GM23338 (cell line): Measurements from ENCODE around the gene HOXA11. TPM values are rescaled to one million over a fixed set of nuclear protein-coding genes. Genes with fewer than 3 reads are reported as not detected.
A peak's percentile ranks its signal among the peaks of the same experiment; 100 is the strongest.

Experiments used
- ATAC-seq: fragments of 200-7000 bp; cut with Tn5 transposase; 3 replicates; pipeline ENCODE4 v1.9.1; 2020
- DNase-seq: peaks from one replicate; pipeline ENCODE4 v3.0.0-alpha.2; 2015; ENCODE audit warnings: low spot score
- H2AFZ ChIP-seq: fragments of 200-600 bp; sonication (generic); 2 replicates; pipeline ENCODE4 v1.8.0; 2016; ENCODE audit warnings: antibody characterized with exemption, mild to moderate bottlenecking, moderate library complexity
- H3F3A ChIP-seq: fragments of 200-600 bp; sonication (generic); replicated peaks from 2 replicates; pipeline ENCODE4 v1.8.0; 2017; ENCODE audit warnings: antibody characterized with exemption, mixed run types, low read depth
- H3K27ac ChIP-seq: fragments of 200-600 bp; sonication (generic); 2 replicates; pipeline ENCODE4 v1.6.1; 2016; ENCODE audit warnings: low read depth
- H3K27me3 ChIP-seq: fragments of 200-600 bp; sonication (generic); 2 replicates; pipeline ENCODE4 v1.8.0; 2016; ENCODE audit warnings: mild to moderate bottlenecking, mixed run types, moderate library complexity; ENCODE audit not compliant: insufficient read depth
- H3K36me3 ChIP-seq: fragments of 200-600 bp; sonication (generic); 2 replicates; pipeline ENCODE4 v1.8.0; 2016; ENCODE audit warnings: mild to moderate bottlenecking; ENCODE audit not compliant: insufficient read depth
- H3K4me1 ChIP-seq: fragments of 200-600 bp; sonication (generic); 2 replicates; pipeline ENCODE4 v1.8.0; 2016; ENCODE audit warnings: mild to moderate bottlenecking, moderate library complexity; ENCODE audit not compliant: insufficient read depth
- H3K4me2 ChIP-seq: fragments of 200-600 bp; sonication (generic); 2 replicates; pipeline ENCODE4 v1.7.1; 2017; ENCODE audit warnings: mixed run types
- H3K4me3 ChIP-seq: fragments of 200-600 bp; sonication (generic); 2 replicates; pipeline ENCODE4 v1.6.1; 2016; ENCODE audit warnings: mixed run types
- H3K79me2 ChIP-seq: fragments of 200-600 bp; sonication (generic); replicated peaks from 2 replicates; pipeline ENCODE4 v1.8.0; 2017; ENCODE audit warnings: mild to moderate bottlenecking; ENCODE audit not compliant: insufficient read depth
- H3K9me2 ChIP-seq: fragments of 200-600 bp; sonication (generic); 2 replicates; pipeline ENCODE4 v1.8.0; 2017; ENCODE audit not compliant: insufficient read depth
- H4K20me1 ChIP-seq: fragments of 200-600 bp; sonication (generic); replicated peaks from 2 replicates; pipeline ENCODE4 v1.8.0; 2017; ENCODE audit warnings: mild to moderate bottlenecking; ENCODE audit not compliant: insufficient read depth
- H3K27ac Mint-ChIP-seq: 2 replicates; pipeline ENCODE4 v1.8.0; 2020; ENCODE audit warnings: inconsistent platforms, mild to moderate bottlenecking, moderate library complexity, mixed read lengths
- H3K27me3 Mint-ChIP-seq: 3 replicates; pipeline ENCODE4 v1.8.0; 2022; ENCODE audit warnings: low read depth, mild to moderate bottlenecking, moderate library complexity, mixed read lengths, inconsistent platforms; ENCODE audit not compliant: insufficient read depth, poor library complexity
- H3K36me3 Mint-ChIP-seq: 3 replicates; pipeline ENCODE4 v1.8.0; 2021; ENCODE audit warnings: low read depth, mild to moderate bottlenecking, inconsistent platforms, moderate library complexity, mixed read lengths
- H3K4me1 Mint-ChIP-seq: 3 replicates; pipeline ENCODE4 v1.8.0; 2020; ENCODE audit warnings: mild to moderate bottlenecking, inconsistent platforms, mixed read lengths
- H3K4me3 Mint-ChIP-seq: 3 replicates; pipeline ENCODE4 v1.8.0; 2021; ENCODE audit warnings: moderate library complexity, mild to moderate bottlenecking, inconsistent platforms, mixed read lengths
- H3K9me3 Mint-ChIP-seq: 3 replicates; pipeline ENCODE4 v1.8.0; 2020; ENCODE audit warnings: moderate library complexity, mild to moderate bottlenecking, inconsistent platforms, mixed read lengths
- EZH2 ChIP-seq: fragments of 200-600 bp; sonication (generic); IDR thresholded peaks from one replicate; pipeline ENCODE4 v1.8.0; 2017; ENCODE audit warnings: antibody characterized with exemption, mild to moderate bottlenecking, low read depth; ENCODE audit not compliant: unreplicated experiment
- ZNF331 ChIP-seq: fragments of 250-450 bp; sonication (Bioruptor Pico); IDR thresholded peaks from 2 replicates; pipeline ENCODE4 v1.5.0; 2020; ENCODE audit warnings: low read depth, mild to moderate bottlenecking, moderate library complexity
- ZNF462 ChIP-seq: fragments of 250-450 bp; sonication (Bioruptor Pico); IDR thresholded peaks from 2 replicates; pipeline ENCODE4 v1.5.0; 2020; ENCODE audit warnings: mild to moderate bottlenecking, moderate library complexity
- polyA plus RNA-seq: library from polyadenylated mRNA; unstranded; fragments of >200 nt; fragmentation: Nextera tagmentation; extraction: Ambion mirVana; gene quantifications from 2 replicates; pipeline ENCODE4 v1.2.1, GENCODE V29; 2016
- total RNA-seq: library from RNA; depleted of rRNA; stranded (reverse); fragments of >200 nt; shearing (Covaris generic); gene quantifications from 2 replicates; pipeline ENCODE4 v1.2.3, GENCODE V29; 2014

HOXA11 gene
- total and polyA plus RNA-seq, 2 experiments from 2014 or later, result not detected

GRCh38 chr7:27210441-27211083, 25.5 kb upstream of the HOXA11 start (continued):
- TF ChIP-seq ZNF462 (CRISPR knock-in tag), result no peak

GRCh38 chr7:27209933-27210440, 25.0 kb upstream of the HOXA11 start:
- H3K4me2 ChIP-seq, result no peak overlapping the region
- Mint-ChIP-seq H3K9me3 (no peaks in the 10 kb centered on the region; the same call in 2 of the 3 replicates), H3K36me3 (no peaks in the 10 kb centered on the region), H3K27ac (no peak overlapping the region), H3K4me3 (no peak overlapping the region), H3K27me3 (peaks cover 100% of the 10 kb centered on the region), H3K4me1 (peaks cover 21% of the 10 kb centered on the region)
- ATAC-seq (no peak), DNase-seq (no peak)
- peaks cover 48% of the 10 kb centered on the region for H4K20me1 ChIP-seq
- H3K4me3 ChIP-seq, result no peak overlapping the region
- peaks cover 40% of the 10 kb centered on the region for H3F3A ChIP-seq
- H3K9me2 ChIP-seq, result no peaks in the 10 kb centered on the region
- H3K27ac ChIP-seq, result no peak overlapping the region
- TF ChIP-seq ZNF331 (CRISPR knock-in tag) (no peak), EZH2 (peak; percentile 49)
- peaks cover 42% of the 10 kb centered on the region for H3K4me1 ChIP-seq
- H3K27me3 ChIP-seq, result peaks cover 100% of the 10 kb centered on the region
- H3K36me3 ChIP-seq, result no peaks in the 10 kb centered on the region
- H2AFZ ChIP-seq, result no peak overlapping the region
- H3K79me2 ChIP-seq, result no peaks in the 10 kb centered on the region
